Measurements from ENCODE around the gene MYBPH.

GRCh38 chr1:203131548-203132200, 44.0 kb downstream of the MYBPH start:
- TF ChIP-seq, protein P1, sequence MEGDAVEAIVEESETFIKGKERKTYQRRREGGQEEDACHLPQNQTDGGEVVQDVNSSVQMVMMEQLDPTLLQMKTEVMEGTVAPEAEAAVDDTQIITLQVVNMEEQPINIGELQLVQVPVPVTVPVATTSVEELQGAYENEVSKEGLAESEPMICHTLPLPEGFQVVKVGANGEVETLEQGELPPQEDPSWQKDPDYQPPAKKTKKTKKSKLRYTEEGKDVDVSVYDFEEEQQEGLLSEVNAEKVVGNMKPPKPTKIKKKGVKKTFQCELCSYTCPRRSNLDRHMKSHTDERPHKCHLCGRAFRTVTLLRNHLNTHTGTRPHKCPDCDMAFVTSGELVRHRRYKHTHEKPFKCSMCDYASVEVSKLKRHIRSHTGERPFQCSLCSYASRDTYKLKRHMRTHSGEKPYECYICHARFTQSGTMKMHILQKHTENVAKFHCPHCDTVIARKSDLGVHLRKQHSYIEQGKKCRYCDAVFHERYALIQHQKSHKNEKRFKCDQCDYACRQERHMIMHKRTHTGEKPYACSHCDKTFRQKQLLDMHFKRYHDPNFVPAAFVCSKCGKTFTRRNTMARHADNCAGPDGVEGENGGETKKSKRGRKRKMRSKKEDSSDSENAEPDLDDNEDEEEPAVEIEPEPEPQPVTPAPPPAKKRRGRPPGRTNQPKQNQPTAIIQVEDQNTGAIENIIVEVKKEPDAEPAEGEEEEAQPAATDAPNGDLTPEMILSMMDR (IDR thresholded peaks at IDR 0.05) = no peak
- no peak for TF ChIP-seq POLR2A (IDR thresholded peaks at IDR 0.05)
